K562 (cell line): ENCODE data around the gene PIGT. TPM values are rescaled to one million over a fixed set of nuclear protein-coding genes. Genes with fewer than 3 reads are reported as not detected.
A peak's percentile ranks its signal among the peaks of the same experiment; 100 is the strongest.

Experiments
- ATAC-seq: fragments of 200-7000 bp; cut with Tn5 transposase; 3 replicates; pipeline ENCODE4 v1.9.1; 2020; ENCODE audit warnings: moderate library complexity
- BruUV-seq: library from RNA; stranded (reverse); fragments of 400-500 nt; replicated peaks from 2 replicates; lab custom pipeline; 2021; lab: Mats Ljungman, UMichigan
- CTCF ChIA-PET: fragments of 300-600 bp; formaldehyde crosslinking; extraction: SDS; loops from one replicate; lab custom pipeline; 2021; ENCODE audit warnings: low intra/inter-chr PET ratio; lab: Yijun Ruan, JAX
- POLR2A ChIA-PET: fragments of 300-600, 350-650 bp; sonication (Branson Sonifier 250); formaldehyde crosslinking; extraction: SDS; loops from one replicate; lab custom pipeline; 2021; ENCODE audit warnings: antibody characterized with exemption, inconsistent platforms; lab: Yijun Ruan, JAX
- DNase-seq, 4 experiments: peaks; one replicate each; pipeline versions ENCODE4 v3.0.0 to v3.0.0-alpha.2; 2011 to 2018; ENCODE audit warnings: low spot score in 3 of 4, mixed read lengths in 3 of 4; ENCODE audit errors: extremely low read depth in 1 of 4
- FAIRE-seq: peaks from 2 replicates; lab custom pipeline; 2011; peaks lifted over from hg19 to GRCh38; lab: Jason Lieb, UNC
- H2AFZ ChIP-seq: 2 replicates; pipeline ENCODE4 v1.6.0; 2011; ENCODE audit warnings: low read depth, low read length, control low read depth, inconsistent platforms
- H3K27ac ChIP-seq: fragments of 200-600 bp; 3 replicates; pipeline ENCODE4 v1.8.0; 2011; ENCODE audit warnings: low read depth, mild to moderate bottlenecking, control low read depth, inconsistent platforms, low read length, moderate library complexity, mixed read lengths; ENCODE audit errors: extremely low read depth
- H3K27me3 ChIP-seq, 2 experiments: fragments of 300-600 bp in 1 of 2; 2 replicates in 1 of 2; 3 replicates in 1 of 2; pipeline versions ENCODE4 v1.6.0 to v1.8.0; 2011; ENCODE audit warnings: inconsistent platforms in 2 of 2, low read length in 2 of 2, mild to moderate bottlenecking in 1 of 2, mixed read lengths in 1 of 2, moderate library complexity in 1 of 2; ENCODE audit not compliant: control insufficient read depth in 2 of 2, insufficient read depth in 2 of 2
- H3K36me3 ChIP-seq: fragments of 300-600 bp; 3 replicates; pipeline ENCODE4 v1.8.0; 2011; ENCODE audit warnings: mild to moderate bottlenecking, low read length, inconsistent platforms; ENCODE audit not compliant: control insufficient read depth, insufficient read depth
- H3K4me1 ChIP-seq, 2 experiments: fragments of 200-600 bp in 1 of 2; replicated peaks in 1 of 2; 2 replicates in 1 of 2; 3 replicates in 1 of 2; pipeline versions ENCODE4 v1.5.1 to v1.8.0; 2011; ENCODE audit warnings: inconsistent platforms in 2 of 2, low read length in 2 of 2, mild to moderate bottlenecking in 1 of 2, mixed read lengths in 1 of 2, moderate library complexity in 1 of 2; ENCODE audit not compliant: control insufficient read depth in 2 of 2, insufficient read depth in 2 of 2
- H3K4me2 ChIP-seq: 2 replicates; pipeline ENCODE4 v1.6.1; 2011; ENCODE audit warnings: low read length, control low read depth, inconsistent platforms, mixed read lengths; ENCODE audit not compliant: insufficient read depth
- H3K4me3 ChIP-seq: fragments of 200-600 bp; sonication (generic), shearing (Covaris generic); 2 replicates; pipeline ENCODE4 v1.5.1; 2016; ENCODE audit warnings: control low read depth, inconsistent platforms
- H3K79me2 ChIP-seq: fragments of 200-600 bp; 3 replicates; pipeline ENCODE4 v1.8.0; 2011; ENCODE audit warnings: low read length, inconsistent platforms; ENCODE audit not compliant: control insufficient read depth, insufficient read depth
- H3K9ac ChIP-seq, 2 experiments: 2 replicates each; pipeline versions ENCODE4 v1.6.0 to v1.6.1; 2011; ENCODE audit warnings: low read depth in 2 of 2, low read length in 2 of 2, control low read depth in 1 of 2, inconsistent platforms in 1 of 2, mild to moderate bottlenecking in 1 of 2, mixed read lengths in 1 of 2; ENCODE audit not compliant: insufficient read depth in 1 of 2
- H3K9me1 ChIP-seq: one replicate; pipeline ENCODE4 v1.6.0; 2011; ENCODE audit warnings: inconsistent platforms, mild to moderate bottlenecking, low read length, moderate library complexity; ENCODE audit not compliant: control insufficient read depth, insufficient read depth
- H3K9me3 ChIP-seq: replicated peaks from 2 replicates; pipeline ENCODE4 v1.5.1; 2011; ENCODE audit warnings: low read depth, low read length, inconsistent platforms; ENCODE audit not compliant: control insufficient read depth, insufficient read depth
- H4K20me1 ChIP-seq: replicated peaks from 2 replicates; pipeline ENCODE4 v1.6.1; 2011; ENCODE audit warnings: low read length, inconsistent platforms, mixed read lengths; ENCODE audit not compliant: control insufficient read depth, insufficient read depth
- ATF3 ChIP-seq, 2 experiments: fragments of 450-650 bp in 1 of 2; sonication (generic) in 1 of 2; formaldehyde crosslinking in 1 of 2; IDR thresholded peaks in 1 of 2; conservative IDR thresholded peaks in 1 of 2; 2 replicates each; pipeline versions ENCODE4 v1.6.1 to v1.8.1; 2016 to 2023; ENCODE audit warnings: mild to moderate bottlenecking in 2 of 2, moderate library complexity in 2 of 2, inconsistent platforms in 1 of 2, missing genetic modification reagents in 1 of 2
- CREM ChIP-seq: IDR thresholded peaks from 2 replicates; pipeline ENCODE4 v1.6.1; 2014; ENCODE audit warnings: antibody characterized with exemption, low read depth
- FOXA3 ChIP-seq, 2 experiments: fragments of 450-650 bp in 1 of 2; sonication (generic) in 1 of 2; formaldehyde crosslinking; IDR thresholded peaks in 1 of 2; conservative IDR thresholded peaks in 1 of 2; 2 replicates each; pipeline versions ENCODE4 v1.4.0 to v1.8.0; 2020 to 2022; ENCODE audit warnings: mild to moderate bottlenecking in 2 of 2, missing genetic modification reagents in 1 of 2
- MTA1 ChIP-seq: fragments of 450-650 bp; IDR thresholded peaks from 2 replicates; pipeline ENCODE4 v1.6.1; 2017; ENCODE audit warnings: borderline replicate concordance
- SRF ChIP-seq, 2 experiments: fragments of 250-450, 450-650 bp in 1 of 2; sonication (Bioruptor Pico) in 1 of 2; sonication (generic) in 1 of 2; formaldehyde crosslinking; IDR thresholded peaks; 2 replicates each; pipeline versions ENCODE4 v1.5.0 to v1.5.1; 2020 to 2022; ENCODE audit warnings: mild to moderate bottlenecking in 1 of 2, missing genetic modification reagents in 1 of 2
- ZNF24 ChIP-seq: fragments of 450-650 bp; IDR thresholded peaks from 2 replicates; pipeline ENCODE4 v1.6.1; 2016
- WGBS: fragments of 100-300 bp; shearing (Covaris generic); methylation state at CpG from one replicate; pipeline ENCODE4 v1.1.6; 2016; ENCODE audit warnings: low coverage, mixed read lengths; ENCODE audit not compliant: insufficient coverage; ENCODE audit errors: missing lambda C conversion rate; 5-methylcytosine and 5-hydroxymethylcytosine counted together
- in situ Hi-C: fragments of 300-500 bp; cut with MboI; formaldehyde crosslinking; loops from 4 replicates; pipeline ENCODE4 v1.15.0; 2018; ENCODE audit warnings: inconsistent platforms, mixed read lengths
- intact Hi-C: fragments of 100-400 bp; cut with micrococcal nuclease; formaldehyde crosslinking; loops from 2 replicates; pipeline ENCODE4 v1.14.2; 2022
- polyA plus RNA-seq, 8 experiments: library from polyadenylated mRNA; depleted of rRNA in 4 of 8; stranded (reverse) in 5 of 8; unstranded in 3 of 8; fragments of >200 nt; fragmentation: Nextera tagmentation in 2 of 8; fragmentation: Illumina TruSeq in 1 of 8; extraction: Ambion mirVana in 2 of 8; extraction: Trizol in 1 of 8; gene quantifications; 2 replicates each; pipeline versions ENCODE4 v1.2.1 to v1.2.3, GENCODE V29; 2011 to 2014; ENCODE audit warnings: inconsistent platforms in 1 of 8, missing spikeins in 1 of 8
- total RNA-seq, 7 experiments: library from RNA; depleted of rRNA in 6 of 7; stranded (reverse); fragments of >200 nt in 6 of 7; fragmentation: Illumina TruSeq in 2 of 7; extraction: Trizol in 2 of 7; gene quantifications; 2 replicates each; pipeline versions ENCODE4 v1.2.1 to v1.2.3, GENCODE V29; 2011 to 2021; ENCODE audit warnings: low replicate concordance in 1 of 7
- TF ChIP-seq, protein P1 (sequence below): sonication (generic); formaldehyde crosslinking; IDR thresholded peaks from 2 replicates; pipeline ENCODE4 v1.8.0; 2023; ENCODE audit warnings: mild to moderate bottlenecking, missing genetic modification reagents
- TF ChIP-seq, protein P2 (sequence below): fragments of 250-450 bp; sonication (Bioruptor Pico); IDR thresholded peaks from 2 replicates; pipeline ENCODE4 v1.4.0; 2020; ENCODE audit warnings: borderline replicate concordance

PIGT gene
- total and polyA plus RNA-seq, 9 of the 15 experiments (the other 6 are each of a cell fraction or from before 2014, with no cell fraction given): 14.6 to 108 (median 46.9) TPM

DNA sequence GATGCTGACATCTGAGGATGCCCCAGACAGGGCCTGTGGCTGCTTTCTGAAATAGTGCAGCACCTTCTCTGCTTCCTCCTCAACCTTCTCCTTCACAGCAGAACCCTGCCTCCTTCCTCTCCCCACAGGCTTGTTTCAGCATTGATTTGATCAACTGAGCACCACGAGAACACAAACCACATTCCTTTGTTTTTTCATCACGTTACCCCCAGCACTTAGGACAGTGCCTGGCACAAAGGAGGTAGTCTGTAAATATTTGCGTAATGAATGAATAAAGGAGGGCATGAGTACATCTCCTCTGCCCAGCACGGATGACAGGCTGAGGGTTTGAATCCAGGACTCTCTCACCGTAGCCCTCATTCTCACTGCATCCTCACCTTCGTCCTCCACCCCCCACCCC, 32.3 kb downstream of the PIGT start:
- H4K20me1 ChIP-seq: no peaks in the 10 kb centered on the region
- intact Hi-C loops: no loop called here
- no peak overlapping the region for H3K4me2 ChIP-seq
- no peak overlapping the region for H3K4me3 ChIP-seq
- peaks cover 4 to 21% of the 10 kb centered on the region in 2 experiments; a peak in 4 of 5 replicates for H3K27me3 ChIP-seq
- ATAC-seq: no peak
- no peaks in the 10 kb centered on the region for H3K9me1 ChIP-seq
- H3K79me2 ChIP-seq: no peaks in the 10 kb centered on the region
- in situ Hi-C loops: no loop called here
- CTCF ChIA-PET: interaction anchor here (0.6 to 1.2 kb wide), 3 partner anchors 125 to 155 kb away, joined by 3 to 8 read pairs (median 8); no protein-coding TSS in a partner anchor
- TF ChIP-seq, protein P1, sequence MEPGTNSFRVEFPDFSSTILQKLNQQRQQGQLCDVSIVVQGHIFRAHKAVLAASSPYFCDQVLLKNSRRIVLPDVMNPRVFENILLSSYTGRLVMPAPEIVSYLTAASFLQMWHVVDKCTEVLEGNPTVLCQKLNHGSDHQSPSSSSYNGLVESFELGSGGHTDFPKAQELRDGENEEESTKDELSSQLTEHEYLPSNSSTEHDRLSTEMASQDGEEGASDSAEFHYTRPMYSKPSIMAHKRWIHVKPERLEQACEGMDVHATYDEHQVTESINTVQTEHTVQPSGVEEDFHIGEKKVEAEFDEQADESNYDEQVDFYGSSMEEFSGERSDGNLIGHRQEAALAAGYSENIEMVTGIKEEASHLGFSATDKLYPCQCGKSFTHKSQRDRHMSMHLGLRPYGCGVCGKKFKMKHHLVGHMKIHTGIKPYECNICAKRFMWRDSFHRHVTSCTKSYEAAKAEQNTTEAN: no peak
- TF ChIP-seq FOXA3 (CRISPR knock-in tag; conservative IDR thresholded peaks at IDR 0.05 in 1 of 2, IDR thresholded peaks at IDR 0.05 in 1 of 2): no peak
- TF ChIP-seq, all 486 proteins: peak for 0
- no peak for DNase-seq
- no peak overlapping the region for H2AFZ ChIP-seq
- POLR2A ChIA-PET: no interaction called here
- H3K9me3 ChIP-seq: no peaks in the 10 kb centered on the region
- H3K9ac ChIP-seq: no peak overlapping the region
- no TSS peak for BruUV-seq
- no peak for FAIRE-seq
- H3K4me1 ChIP-seq: no peaks in the 10 kb centered on the region
- 0% methylated on average over 5 of the region's 6 CpGs for WGBS
- H3K36me3 ChIP-seq: no peaks in the 10 kb centered on the region
- H3K27ac ChIP-seq: no peak overlapping the region

GRCh38 chr20:45449528-45449927, 33.6 kb downstream of the PIGT start:
- POLR2A ChIA-PET: interaction anchor here (0.5 to 2.2 kb wide), 4 partner anchors 10 to 131 kb away, joined by 3 to 6 read pairs (median 4); no protein-coding TSS in a partner anchor
- CTCF ChIA-PET: interaction anchor here (0.6 to 1.3 kb wide), 4 partner anchors 76 to 323 kb away, joined by 3 to 8 read pairs (median 8); no protein-coding TSS in a partner anchor

More at GRCh38 chr20:45449528-45449927, 33.6 kb downstream of the PIGT start:
- WGBS: 22% methylated on average over 3 of the region's 3 CpGs
- no peak overlapping the region for H3K4me3 ChIP-seq
- no peak overlapping the region for H3K4me2 ChIP-seq
- intact Hi-C loops (no loop called here), in situ Hi-C loops (no loop called here)
- no peaks in the 10 kb centered on the region for H3K9me1 ChIP-seq
- FAIRE-seq: no peak
- TF ChIP-seq, protein P2, sequence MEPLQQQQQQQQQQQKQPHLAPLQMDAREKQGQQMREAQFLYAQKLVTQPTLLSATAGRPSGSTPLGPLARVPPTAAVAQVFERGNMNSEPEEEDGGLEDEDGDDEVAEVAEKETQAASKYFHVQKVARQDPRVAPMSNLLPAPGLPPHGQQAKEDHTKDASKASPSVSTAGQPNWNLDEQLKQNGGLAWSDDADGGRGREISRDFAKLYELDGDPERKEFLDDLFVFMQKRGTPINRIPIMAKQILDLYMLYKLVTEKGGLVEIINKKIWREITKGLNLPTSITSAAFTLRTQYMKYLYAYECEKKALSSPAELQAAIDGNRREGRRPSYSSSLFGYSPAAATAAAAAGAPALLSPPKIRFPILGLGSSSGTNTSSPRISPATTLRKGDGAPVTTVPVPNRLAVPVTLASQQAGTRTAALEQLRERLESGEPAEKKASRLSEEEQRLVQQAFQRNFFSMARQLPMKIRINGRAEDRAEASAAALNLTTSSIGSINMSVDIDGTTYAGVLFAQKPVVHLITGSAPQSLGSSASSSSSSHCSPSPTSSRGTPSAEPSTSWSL (CRISPR knock-in tag): no peak
- peak in 1 of 2 experiments; percentile 41; a peak in 1 of 4 replicates for TF ChIP-seq SRF (CRISPR knock-in tag; IDR thresholded peaks at IDR 0.05)
- TF ChIP-seq CREM: peak; percentile 68
- peak; percentile 23; the same call in 1 of the 2 replicates for TF ChIP-seq MTA1
- TF ChIP-seq ATF3 (IDR thresholded peaks at IDR 0.05): peak; percentile 45
- no peak for TF ChIP-seq ATF3 (CRISPR knock-in tag; conservative IDR thresholded peaks at IDR 0.05)
- TF ChIP-seq ZNF24: no peak
- ATAC-seq: no peak
- H3K36me3 ChIP-seq: no peaks in the 10 kb centered on the region
- H3K4me1 ChIP-seq: no peaks in the 10 kb centered on the region
- H3K79me2 ChIP-seq: no peaks in the 10 kb centered on the region
- no peak overlapping the region for H3K27ac ChIP-seq
- DNase-seq: no peak
- H3K27me3 ChIP-seq: peaks cover 7 to 24% of the 10 kb centered on the region in 2 experiments; a peak in 4 of 5 replicates
- no peaks in the 10 kb centered on the region for H3K9me3 ChIP-seq
- no TSS peak for BruUV-seq
- H2AFZ ChIP-seq: peak overlapping the region; percentile 30; the same call in 1 of the 2 replicates
- H3K9ac ChIP-seq: no peak overlapping the region
- H4K20me1 ChIP-seq: no peaks in the 10 kb centered on the region
